H1 (cell line): Measurements from ENCODE around the gene RHBDF1. TPM values are rescaled to one million over a fixed set of nuclear protein-coding genes. Genes with fewer than 3 reads are reported as not detected.

ENCODE experiments used
- CTCF ChIA-PET: fragments of 300-600 bp; sonication (Branson Sonifier 250); formaldehyde crosslinking; loops from one replicate; lab custom pipeline; 2021; ENCODE audit not compliant: partially characterized antibody; lab: Charles Lee
- POLR2A ChIA-PET: fragments of 300-600 bp; sonication (Branson Sonifier 250); formaldehyde crosslinking; loops from one replicate; lab custom pipeline; 2021; ENCODE audit warnings: inconsistent platforms; ENCODE audit not compliant: partially characterized antibody; lab: Charles Lee
- DNase-seq, 2 experiments: peaks; one replicate each; pipeline versions ENCODE4 v3.0.0 to v3.0.0-alpha.2; 2010 to 2022; ENCODE audit warnings: low spot score in 2 of 2, low read depth in 1 of 2, mixed read lengths in 1 of 2
- FAIRE-seq: peaks from 2 replicates; lab custom pipeline; 2011; peaks lifted over from hg19 to GRCh38; lab: Jason Lieb, UNC
- H2AFZ ChIP-seq: 2 replicates; pipeline ENCODE4 v1.8.1; 2012; ENCODE audit warnings: low read length, inconsistent platforms
- H2AK5ac ChIP-seq: 2 replicates; pipeline ENCODE4 v1.6.1; 2013; ENCODE audit warnings: low read depth, low read length
- H2BK120ac ChIP-seq: replicated peaks from 2 replicates; pipeline ENCODE3; 2013; ENCODE audit warnings: low read depth, low read length, inconsistent platforms
- H2BK12ac ChIP-seq: 2 replicates; pipeline ENCODE4 v1.6.1; 2013; ENCODE audit warnings: low read depth, low read length
- H2BK15ac ChIP-seq: 2 replicates; pipeline ENCODE4 v1.6.1; 2013; ENCODE audit warnings: low read length
- H2BK20ac ChIP-seq: 2 replicates; pipeline ENCODE4 v1.6.1; 2013; ENCODE audit warnings: low read length
- H2BK5ac ChIP-seq: 2 replicates; pipeline ENCODE4 v1.6.1; 2013; ENCODE audit warnings: low read depth, low read length
- H3K14ac ChIP-seq: 2 replicates; pipeline ENCODE4 v1.6.1; 2013; ENCODE audit warnings: inconsistent platforms; ENCODE audit not compliant: insufficient read length
- H3K18ac ChIP-seq: 2 replicates; pipeline ENCODE4 v1.6.1; 2013; ENCODE audit warnings: low read length; ENCODE audit errors: extremely low read depth
- H3K23ac ChIP-seq: 2 replicates; pipeline ENCODE4 v1.6.1; 2013; ENCODE audit warnings: inconsistent platforms; ENCODE audit not compliant: insufficient read length
- H3K23me2 ChIP-seq: 2 replicates; pipeline ENCODE4 v1.6.1; 2013; ENCODE audit warnings: low read depth, low read length
- H3K27ac ChIP-seq: 2 replicates; pipeline ENCODE4 v1.6.1; 2011; ENCODE audit warnings: low read depth, low read length, inconsistent platforms
- H3K27me3 ChIP-seq, 4 experiments: replicated peaks in 1 of 4; 1 replicate in 1 of 4; 2 replicates in 3 of 4; pipeline versions ENCODE4 v1.6.1 to v1.8.1; 2011 to 2013; ENCODE audit warnings: low read length in 3 of 4, mild to moderate bottlenecking in 3 of 4, inconsistent platforms in 2 of 4, mixed read lengths in 2 of 4, moderate library complexity in 1 of 4; ENCODE audit not compliant: control insufficient read depth in 3 of 4, insufficient read depth in 3 of 4; ENCODE audit errors: extremely low read depth in 1 of 4
- H3K36me3 ChIP-seq, 4 experiments: 2 replicates each; pipeline versions ENCODE4 v1.6.1 to v1.8.1; 2011 to 2013; ENCODE audit warnings: mild to moderate bottlenecking in 4 of 4, low read length in 3 of 4, moderate library complexity in 2 of 4, control low read depth in 1 of 4, inconsistent platforms in 1 of 4; ENCODE audit not compliant: insufficient read depth in 4 of 4, control insufficient read depth in 2 of 4
- H3K4ac ChIP-seq: replicated peaks from 2 replicates; pipeline ENCODE3; 2013; ENCODE audit warnings: low read length, low read depth, mixed read lengths, inconsistent platforms; ENCODE audit not compliant: insufficient read length
- H3K4me1 ChIP-seq, 4 experiments: replicated peaks in 1 of 4; 1 replicate in 1 of 4; 2 replicates in 3 of 4; pipeline versions ENCODE4 v1.6.1 to v1.8.1; 2011 to 2013; ENCODE audit warnings: low read length in 3 of 4, inconsistent platforms in 2 of 4, mixed read lengths in 1 of 4; ENCODE audit not compliant: insufficient read depth in 4 of 4, control insufficient read depth in 3 of 4
- H3K4me2 ChIP-seq, 2 experiments: 2 replicates each; pipeline versions ENCODE4 v1.6.1 to v1.8.1; 2011 to 2013; ENCODE audit warnings: low read depth in 2 of 2, low read length in 2 of 2, control low read depth in 1 of 2, inconsistent platforms in 1 of 2, mild to moderate bottlenecking in 1 of 2; ENCODE audit not compliant: insufficient read depth in 1 of 2
- H3K4me3 ChIP-seq, 4 experiments: fragments of 200-600, 300-600 bp in 1 of 4; sonication (generic), shearing (Covaris generic), sonication (Bioruptor Twin) in 1 of 4; 2 replicates each; pipeline versions ENCODE4 v1.5.1 to v1.8.1; 2011 to 2016; ENCODE audit warnings: low read length in 4 of 4, low read depth in 3 of 4, control low read depth in 2 of 4, inconsistent platforms in 2 of 4, mild to moderate bottlenecking in 2 of 4, mixed read lengths in 1 of 4, moderate library complexity in 1 of 4; ENCODE audit not compliant: insufficient read depth in 2 of 4; ENCODE audit errors: extremely low read depth in 1 of 4
- H3K56ac ChIP-seq: replicated peaks from 2 replicates; pipeline ENCODE3; 2013; ENCODE audit warnings: low read depth, mild to moderate bottlenecking, mixed read lengths, low read length, inconsistent platforms; ENCODE audit not compliant: insufficient read length
- H3K79me1 ChIP-seq: 2 replicates; pipeline ENCODE4 v1.6.1; 2013; ENCODE audit warnings: low read depth, low read length, control low read depth
- H3K79me2 ChIP-seq, 2 experiments: 2 replicates each; pipeline versions ENCODE4 v1.6.1 to v1.8.1; 2012 to 2013; ENCODE audit warnings: low read length in 2 of 2, mild to moderate bottlenecking in 2 of 2, inconsistent platforms in 1 of 2; ENCODE audit not compliant: insufficient read depth in 2 of 2, control insufficient read depth in 1 of 2
- H3K9ac ChIP-seq, 4 experiments: replicated peaks in 1 of 4; 1 replicate in 1 of 4; 2 replicates in 3 of 4; pipeline versions ENCODE4 v1.6.1 to v1.8.1; 2011 to 2013; ENCODE audit warnings: low read depth in 3 of 4, low read length in 3 of 4, control low read depth in 2 of 4, mild to moderate bottlenecking in 2 of 4, moderate library complexity in 2 of 4, inconsistent platforms in 1 of 4; ENCODE audit errors: extremely low read depth in 1 of 4
- H3K9me3 ChIP-seq, 2 experiments: 2 replicates each; pipeline versions ENCODE4 v1.6.1 to v1.8.1; 2012 to 2013; ENCODE audit warnings: mild to moderate bottlenecking in 2 of 2, moderate library complexity in 2 of 2, control low read depth in 1 of 2, inconsistent platforms in 1 of 2, low read depth in 1 of 2, low read length in 1 of 2, mixed read lengths in 1 of 2; ENCODE audit not compliant: insufficient read depth in 2 of 2
- H4K20me1 ChIP-seq, 2 experiments: replicated peaks in 1 of 2; 2 replicates each; pipeline versions ENCODE3 to v1.8.1; 2011 to 2013; ENCODE audit warnings: inconsistent platforms in 2 of 2, low read length in 2 of 2, mild to moderate bottlenecking in 1 of 2; ENCODE audit not compliant: insufficient read depth in 2 of 2, control insufficient read depth in 1 of 2
- H4K5ac ChIP-seq: 2 replicates; pipeline ENCODE4 v1.6.1; 2013; ENCODE audit warnings: low read length, low read depth, mixed read lengths, inconsistent platforms; ENCODE audit not compliant: insufficient read length
- H4K8ac ChIP-seq: 2 replicates; pipeline ENCODE4 v1.8.0; 2013; ENCODE audit warnings: mild to moderate bottlenecking, moderate library complexity, low read length, inconsistent platforms; ENCODE audit not compliant: insufficient read depth; ENCODE audit errors: extremely low read depth
- H4K91ac ChIP-seq: replicated peaks from 2 replicates; pipeline ENCODE3; 2013; ENCODE audit warnings: low read length, mixed read lengths, inconsistent platforms; ENCODE audit not compliant: insufficient read length
- ATF3 ChIP-seq: IDR thresholded peaks from 2 replicates; pipeline ENCODE4 v1.6.1; 2011; ENCODE audit warnings: low read depth, mild to moderate bottlenecking, low read length; ENCODE audit not compliant: insufficient read depth
- CEBPB ChIP-seq: IDR thresholded peaks from 2 replicates; pipeline ENCODE4 v1.6.1; 2012; ENCODE audit warnings: low read depth, low read length
- CHD1 ChIP-seq: IDR thresholded peaks from 2 replicates; pipeline ENCODE4 v1.6.1; 2012; ENCODE audit warnings: low read depth, low read length, improper control_type of control experiment
- KDM5A ChIP-seq: fragments of 200-600 bp; IDR thresholded peaks from 2 replicates; pipeline ENCODE4 v1.7.1; 2012; ENCODE audit warnings: mild to moderate bottlenecking, low read length, inconsistent platforms, mixed read lengths
- POLR2AphosphoS5 ChIP-seq: IDR thresholded peaks from 2 replicates; pipeline ENCODE4 v1.6.1; 2011; ENCODE audit warnings: low read depth, low read length
- RXRA ChIP-seq: IDR thresholded peaks from 2 replicates; pipeline ENCODE4 v1.6.1; 2011; ENCODE audit warnings: low read depth, mild to moderate bottlenecking, low read length, moderate library complexity; ENCODE audit not compliant: insufficient read depth
- TBP ChIP-seq: IDR thresholded peaks from 2 replicates; pipeline ENCODE4 v1.6.1; 2011; ENCODE audit warnings: low read depth, low read length, improper control_type of control experiment
- TCF12 ChIP-seq: IDR thresholded peaks from 2 replicates; pipeline ENCODE4 v1.6.1; 2011; ENCODE audit warnings: low read depth, mild to moderate bottlenecking, low read length
- ZNF274 ChIP-seq: IDR thresholded peaks from 2 replicates; pipeline ENCODE4 v1.7.0; 2012; ENCODE audit warnings: low read length, borderline replicate concordance; ENCODE audit errors: extremely low read depth
- WGBS, 2 experiments: shearing (Covaris generic) in 1 of 2; methylation state at CpG; one replicate each; pipeline versions ENCODE4 v1.1.6 to v1.1.7; 2013 to 2015; ENCODE audit warnings: low lambda C conversion rate in 2 of 2, mixed read lengths in 2 of 2, inconsistent platforms in 1 of 2, low coverage in 1 of 2, missing lambda C conversion rate in 1 of 2; ENCODE audit not compliant: insufficient replicate concordance in 2 of 2, insufficient coverage in 1 of 2, insufficient read length in 1 of 2; ENCODE audit errors: extremely low coverage in 1 of 2, missing lambda C conversion rate in 1 of 2; 5-methylcytosine and 5-hydroxymethylcytosine counted together
- polyA plus RNA-seq, 7 experiments: library from polyadenylated mRNA; depleted of rRNA in 3 of 7; stranded (reverse) in 5 of 7; unstranded in 2 of 7; fragments of >200 nt in 5 of 7; fragments of 200-250 nt in 2 of 7; gene quantifications; 1 replicate in 5 of 7; 2 replicates in 1 of 7; 4 replicates in 1 of 7; pipeline versions ENCODE4 v1.2.1 to v1.2.3, GENCODE V29; 2011 to 2013; ENCODE audit warnings: missing spikeins in 2 of 7, mixed read lengths in 2 of 7
- total RNA-seq: library from RNA; stranded (reverse); fragmentation: NEBNext Ultra II Directional; extraction: Animal tissue kit (Norgen Biotek cat#: 25700); gene quantifications from 2 replicates; pipeline ENCODE4 v1.2.1, GENCODE V29; 2021
- TF ChIP-seq, protein P1 (sequence below): IDR thresholded peaks from 2 replicates; pipeline ENCODE4 v1.6.1; 2011; ENCODE audit warnings: low read length, improper control_type of control experiment

RHBDF1 gene
- total and polyA plus RNA-seq, 2 of the 8 experiments (the other 6 are each of a cell fraction or from before 2014, with no cell fraction given) = 37.4 to 51.6 TPM

GRCh38 chr16:118857-119256 is 46.4 kb upstream of the RHBDF1 start:
- Histone ChIP-seq H3K4ac (no peak overlapping the region), H4K20me1 (peaks cover 0 to 13% of the 10 kb centered on the region in 2 experiments)

More at GRCh38 chr16:118857-119256, 46.4 kb upstream of the RHBDF1 start:
- CTCF ChIA-PET = interaction anchor here (0.6 to 5.8 kb wide), 17 partner anchors 9 to 206 kb away, joined by 3 to 43 read pairs (median 10); partner anchors contain the start of genes HBM, HBQ1 and RHBDF1
- Histone ChIP-seq H3K9me3 (no peaks in the 10 kb centered on the region), H4K5ac (no peak overlapping the region), H3K9ac (no peak overlapping the region), H4K8ac (no peak overlapping the region), H2BK20ac (no peak overlapping the region), H3K27me3 (no peaks in the 10 kb centered on the region), H2BK15ac (no peak overlapping the region), H2BK12ac (no peak overlapping the region), H3K18ac (no peak overlapping the region), H3K4me2 (no peak overlapping the region), H2AK5ac (no peak overlapping the region), H3K79me2 (no peaks in the 10 kb centered on the region), H3K56ac (no peak overlapping the region), H2AFZ (no peak overlapping the region), H3K36me3 (peaks cover 0 to 2% (median 0%) of the 10 kb centered on the region in 4 experiments; a peak in 1 of 8 replicates), H3K23ac (no peak overlapping the region), H3K14ac (no peak overlapping the region), H4K91ac (no peak overlapping the region), H3K4me1 (peaks cover 0 to 4% (median 1%) of the 10 kb centered on the region in 4 experiments; a peak in 4 of 7 replicates), H3K23me2 (no peaks in the 10 kb centered on the region), H3K27ac (no peak overlapping the region), H2BK120ac (no peak overlapping the region), H2BK5ac (no peak overlapping the region), H3K4me3 (no peak overlapping the region), H3K79me1 (no peaks in the 10 kb centered on the region)
- WGBS, 2 experiments = 90% methylated on average over 2 of the region's 2 CpGs; no CpG with 5 or more reads in 1 of the 2 experiments
- FAIRE-seq (no peak), DNase-seq (no peak)
- TF ChIP-seq KDM5A (no peak), ATF3 (no peak), CEBPB (no peak), TBP (no peak), POLR2AphosphoS5 (no peak), CHD1 (no peak), RXRA (no peak), ZNF274 (no peak), TCF12 (no peak)
- TF ChIP-seq, protein P1, sequence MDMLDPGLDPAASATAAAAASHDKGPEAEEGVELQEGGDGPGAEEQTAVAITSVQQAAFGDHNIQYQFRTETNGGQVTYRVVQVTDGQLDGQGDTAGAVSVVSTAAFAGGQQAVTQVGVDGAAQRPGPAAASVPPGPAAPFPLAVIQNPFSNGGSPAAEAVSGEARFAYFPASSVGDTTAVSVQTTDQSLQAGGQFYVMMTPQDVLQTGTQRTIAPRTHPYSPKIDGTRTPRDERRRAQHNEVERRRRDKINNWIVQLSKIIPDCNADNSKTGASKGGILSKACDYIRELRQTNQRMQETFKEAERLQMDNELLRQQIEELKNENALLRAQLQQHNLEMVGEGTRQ = no peak
- POLR2A ChIA-PET = interaction anchor here (0.8 to 2.0 kb wide), 3 partner anchors 10 to 19 kb away, joined by 3 to 5 read pairs (median 3); no protein-coding TSS in a partner anchor
